GM19023 (cell line): ENCODE data around the gene PTPRB.

Source experiments
- ATAC-seq: cut with Tn5 transposase; IDR thresholded peaks from one replicate; pipeline ENCODE4 v1.9.1; 2021; ENCODE audit warnings: mild to moderate bottlenecking, moderate library complexity; ENCODE audit not compliant: unreplicated experiment

PTPRB gene

DNA sequence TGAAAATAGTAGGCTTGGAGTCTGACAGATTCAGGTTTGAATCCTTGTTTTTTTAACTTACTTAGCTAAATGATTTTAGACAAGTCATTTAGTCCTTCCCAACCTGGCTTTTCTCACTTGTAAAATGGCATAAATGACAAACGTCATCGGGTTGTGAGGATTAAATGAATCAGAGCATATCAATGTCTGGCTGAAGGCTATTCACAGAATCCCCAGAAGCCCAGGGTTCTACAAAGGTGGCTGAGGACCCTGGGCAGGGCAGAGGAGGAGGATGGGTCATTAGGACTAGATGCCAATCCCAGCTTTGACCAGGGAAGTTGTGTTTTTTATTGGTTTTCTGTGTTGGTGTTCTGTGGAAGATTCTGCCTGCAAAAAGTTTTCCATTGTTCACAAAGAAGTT, 7.6 kb upstream of the PTPRB start:
- ATAC-seq = no peak

DNA sequence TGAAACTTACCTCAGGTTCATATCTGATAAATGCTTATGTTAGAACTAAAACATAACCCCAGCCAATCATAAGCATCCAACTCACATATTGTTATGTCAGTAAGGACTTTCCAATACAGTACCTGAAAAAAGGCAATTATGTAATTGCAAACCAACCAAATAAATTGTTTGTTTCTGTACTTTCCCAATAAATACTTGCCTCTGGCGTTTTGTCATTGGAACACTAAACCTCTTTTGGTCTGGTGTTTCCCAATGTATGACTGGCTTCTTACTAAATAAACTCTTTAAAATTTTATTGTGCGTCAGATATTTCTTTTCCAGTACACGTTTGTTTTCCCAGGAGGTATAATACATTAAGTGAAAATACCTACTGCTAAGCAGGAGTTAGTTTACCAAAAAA, 6.7 kb upstream of the PTPRB start:
- ATAC-seq = no peak

DNA sequence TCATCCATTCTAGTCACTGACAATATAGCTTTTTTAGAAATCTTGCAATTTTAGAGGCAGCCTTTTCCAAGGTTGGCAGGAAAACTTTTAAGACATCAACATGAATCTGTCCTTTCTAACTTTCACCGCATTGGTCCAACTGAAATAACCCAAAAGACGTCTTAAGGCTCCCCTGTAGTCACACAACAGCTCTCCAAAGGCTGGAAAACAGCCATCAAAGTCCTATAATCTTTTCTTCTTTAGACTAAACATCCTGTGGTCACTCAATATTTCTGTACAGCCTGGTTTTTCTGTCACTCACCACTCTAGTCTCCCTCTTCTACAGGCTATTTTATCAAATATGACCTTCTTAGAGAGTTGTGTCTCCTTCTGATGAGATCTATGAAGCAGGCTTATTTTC, 4.5 kb upstream of the PTPRB start:
- no peak for ATAC-seq

DNA sequence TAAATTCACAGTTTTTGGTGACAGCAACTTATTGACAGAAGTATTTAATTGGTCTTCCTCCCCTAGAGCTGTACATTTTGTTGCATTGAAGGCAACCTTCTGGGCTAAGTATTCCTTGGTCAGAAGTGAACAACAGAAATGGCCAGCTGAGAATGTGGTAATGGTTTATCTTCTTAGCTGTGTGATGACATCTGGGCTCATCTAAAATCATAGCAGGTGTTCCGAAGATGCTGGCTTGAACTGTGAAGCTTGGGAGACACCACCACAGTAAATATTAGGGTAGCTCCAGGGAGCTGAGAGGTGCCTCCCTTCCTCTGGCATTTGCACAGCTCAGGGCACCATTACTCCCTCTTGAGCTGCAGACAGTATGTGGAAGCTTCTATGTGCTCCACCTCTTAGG, 3.7 kb upstream of the PTPRB start:
- ATAC-seq = no peak

- no peak for ATAC-seq
Observed at GRCh38 chr12:70639535-70639934, 2.3 kb upstream of the PTPRB start.

DNA sequence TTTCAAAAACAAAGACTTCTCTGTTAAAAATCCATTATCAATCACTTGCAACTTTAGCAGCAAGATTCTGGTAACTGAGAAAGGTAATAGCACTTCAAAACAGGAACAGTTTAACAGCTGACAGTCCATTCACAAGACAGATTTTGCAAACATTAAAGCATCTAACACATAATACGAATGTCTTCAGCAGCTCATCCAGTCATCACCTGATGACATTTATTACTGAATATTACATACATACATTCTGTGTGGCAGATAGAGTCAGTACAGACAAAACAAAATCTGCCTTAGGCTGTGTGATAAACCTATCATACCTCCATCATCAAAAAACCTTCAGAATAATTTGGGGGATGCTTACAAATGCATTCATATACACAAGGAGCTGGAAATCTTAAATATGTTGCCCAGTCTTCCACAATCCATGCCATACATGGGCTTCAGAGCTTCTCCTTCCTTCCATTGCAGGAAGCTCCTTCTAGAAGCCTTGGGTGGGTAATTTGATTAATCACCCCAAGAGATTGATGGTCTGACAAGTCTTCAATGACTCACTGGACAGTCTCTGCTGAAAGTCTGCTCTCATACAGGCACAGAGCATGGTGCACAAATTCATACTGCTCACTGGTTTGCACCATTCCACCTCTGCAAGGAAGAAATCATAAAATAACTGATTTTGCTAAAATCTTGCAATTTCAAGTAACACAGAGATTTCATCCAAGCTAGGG, 1.6 kb upstream of the PTPRB start:
- ATAC-seq = no peak

GRCh38 chr12:70635755-70636154, 1.5 kb downstream of the PTPRB start:
- ATAC-seq = no peak

DNA sequence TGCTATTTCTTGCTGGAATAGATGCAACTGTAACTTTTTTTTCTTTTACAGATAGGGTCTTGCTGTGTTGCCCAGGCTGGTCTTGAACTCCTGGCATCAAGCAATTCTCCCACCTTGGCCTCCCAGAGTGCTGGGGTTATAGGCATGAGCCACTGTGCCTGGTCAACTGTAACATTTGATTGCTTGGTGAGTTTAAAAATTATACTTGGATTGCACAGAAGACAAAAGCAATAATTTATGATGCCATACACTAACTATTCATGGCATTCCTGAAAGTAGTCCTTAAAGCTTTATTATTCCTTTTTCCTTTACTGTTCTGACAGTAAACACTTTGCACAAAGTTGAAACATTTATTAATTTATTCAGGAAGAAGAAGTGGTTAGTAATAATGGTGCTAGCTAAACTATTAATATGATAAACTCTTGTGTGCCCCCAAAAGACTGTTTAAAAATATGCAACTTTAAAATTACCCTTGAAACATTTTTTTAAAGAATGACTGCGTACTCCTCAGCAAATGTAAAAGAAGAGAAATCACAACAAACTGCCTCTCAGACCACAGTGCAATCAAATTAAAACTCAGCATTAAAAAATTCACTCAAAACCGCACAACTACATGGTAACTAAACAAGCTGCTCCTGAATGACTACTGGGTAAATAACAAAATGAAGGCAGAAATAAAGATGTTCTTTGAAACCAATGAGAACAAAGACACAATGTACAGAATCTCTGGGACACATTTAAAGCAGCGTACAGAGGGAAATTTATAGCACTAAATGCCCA, 8.3 kb downstream of the PTPRB start:
- no peak for ATAC-seq

DNA sequence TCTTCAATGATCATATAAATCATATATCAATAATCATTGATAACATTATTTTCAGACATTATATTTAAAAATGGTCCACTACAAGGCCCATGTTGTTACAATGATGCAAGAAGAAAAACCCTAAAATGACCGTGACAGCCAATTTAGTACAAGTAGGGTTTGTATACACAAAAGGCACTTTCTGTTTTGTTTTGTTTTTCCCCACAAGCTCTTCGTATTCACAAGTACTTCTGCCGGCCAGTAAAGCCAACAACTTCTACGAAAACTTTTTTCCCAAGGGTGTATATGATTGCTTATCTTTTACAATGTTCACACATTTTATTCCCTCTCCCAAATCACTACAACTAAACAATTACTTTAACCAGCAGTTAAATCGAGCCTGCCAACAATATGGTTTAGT, 9.6 kb downstream of the PTPRB start:
- no peak for ATAC-seq

DNA sequence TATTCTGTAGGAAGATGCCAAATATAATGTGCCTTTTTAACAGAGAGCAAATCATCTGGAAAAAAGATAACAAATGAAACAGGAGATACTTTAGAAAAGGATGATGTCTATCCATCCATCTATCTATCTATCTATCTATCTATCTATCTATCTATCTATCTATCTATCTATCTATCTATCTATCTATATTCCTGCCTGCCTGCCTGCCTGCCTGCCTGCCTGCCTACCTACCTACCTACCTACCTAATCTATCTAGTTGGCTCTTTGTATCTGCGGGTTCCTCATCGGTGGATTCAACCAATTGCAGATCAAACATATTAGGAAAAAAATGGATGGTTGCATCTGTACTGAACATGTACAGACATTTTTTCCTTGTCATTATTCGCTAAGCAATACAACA, 11.0 kb downstream of the PTPRB start:
- no peak for ATAC-seq

GRCh38 chr12:70619471-70620152, 17.6 kb downstream of the PTPRB start:
- no peak for ATAC-seq

GRCh38 chr12:70618371-70618770, 18.9 kb downstream of the PTPRB start:
- no peak for ATAC-seq

- no peak for ATAC-seq
Observed at GRCh38 chr12:70617450-70617849, 19.8 kb downstream of the PTPRB start.

DNA sequence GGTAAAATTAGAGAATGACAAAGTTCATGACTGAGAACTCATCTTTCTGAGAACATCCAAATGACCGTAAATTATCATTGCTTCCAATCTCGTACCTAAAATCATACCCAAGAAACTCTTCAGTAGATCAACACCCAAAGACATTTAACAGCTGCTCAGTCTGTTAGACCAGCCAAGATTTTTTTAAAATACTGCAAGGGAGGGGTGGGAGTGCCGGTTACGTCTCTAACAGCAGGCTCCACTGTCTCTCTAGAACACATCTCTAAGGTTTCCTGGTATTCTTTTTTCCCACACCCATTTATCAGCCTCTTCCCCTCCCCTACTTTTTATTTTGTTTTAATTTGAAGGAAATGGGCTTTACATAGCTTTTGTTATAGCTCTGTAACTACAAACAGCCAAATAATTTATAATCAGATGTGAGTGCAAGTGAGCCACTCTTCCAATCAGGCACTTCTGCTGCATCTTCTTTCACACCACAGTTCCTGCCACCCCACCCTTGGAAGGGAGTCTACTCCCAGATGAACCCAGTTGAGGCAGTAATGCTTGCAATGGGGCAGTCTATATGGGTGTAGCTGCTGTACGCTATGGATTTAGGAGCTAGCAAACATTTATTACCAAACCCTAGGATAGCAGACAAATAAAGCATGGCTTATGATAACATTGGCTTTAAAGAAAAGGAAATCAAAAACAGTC, 21.9 kb downstream of the PTPRB start:
- no peak for ATAC-seq

DNA sequence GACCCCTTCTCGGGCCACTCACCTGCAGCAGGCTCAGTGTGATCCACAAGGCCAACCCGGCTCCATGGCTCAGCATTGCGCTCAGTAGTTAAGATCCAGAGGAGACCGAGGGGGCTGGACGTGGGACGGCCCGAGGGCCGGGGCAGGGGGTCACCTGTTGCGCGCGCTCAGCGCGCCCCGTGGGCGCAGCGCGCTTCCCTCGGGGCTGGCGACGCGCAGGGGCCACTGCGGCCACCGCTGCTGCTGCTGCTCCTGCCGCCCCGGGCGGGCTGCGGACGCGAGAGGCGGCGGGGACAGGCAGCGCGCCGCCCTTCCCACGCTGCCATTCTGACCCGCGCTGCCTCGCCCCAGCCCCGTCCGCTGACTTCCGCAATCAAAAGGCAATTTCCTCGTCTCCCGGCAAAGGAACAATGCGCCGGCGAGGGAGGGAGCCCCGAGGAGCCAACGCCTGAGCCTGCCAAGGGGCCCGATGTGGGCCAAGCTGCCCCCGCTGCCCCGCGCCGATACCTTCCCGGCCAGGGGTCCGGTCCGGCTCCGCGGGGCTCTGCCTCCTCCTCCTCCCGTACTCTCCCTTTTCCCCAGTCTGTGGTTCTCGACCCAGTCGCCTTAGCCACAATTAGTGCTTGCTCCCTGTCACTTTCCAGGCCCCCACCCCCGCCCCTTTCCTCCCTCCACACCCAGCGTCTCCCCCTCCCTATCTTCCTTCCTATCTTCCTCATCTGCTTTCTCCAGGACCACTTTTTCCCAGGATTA, 27.3 kb downstream of the PTPRB start:
- no peak for ATAC-seq

DNA sequence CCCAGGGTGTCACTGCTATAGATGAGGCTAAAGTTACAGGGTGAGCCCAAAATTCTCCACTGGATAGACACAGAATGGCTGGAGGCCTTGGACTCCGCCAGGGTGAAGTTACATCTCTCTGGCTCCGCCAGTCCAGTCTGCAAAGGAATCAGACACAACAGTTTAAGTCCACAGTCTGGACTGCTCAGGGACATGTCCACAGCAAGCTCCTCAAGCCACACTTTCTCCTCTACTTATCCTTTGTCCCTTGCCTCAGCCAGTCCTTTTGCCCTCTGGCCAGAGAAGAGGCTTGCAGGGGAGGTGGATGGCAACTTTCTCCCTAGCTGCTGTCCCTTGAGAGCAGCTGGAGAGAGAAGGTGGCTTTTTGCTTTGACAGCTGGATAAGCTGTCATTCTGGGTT, 28.0 kb downstream of the PTPRB start:
- no peak for ATAC-seq

- ATAC-seq = no peak
Observed at GRCh38 chr12:70608184-70608583, 29.0 kb downstream of the PTPRB start.

- no peak for ATAC-seq
Observed at GRCh38 chr12:70607107-70607506, 30.1 kb downstream of the PTPRB start.

DNA sequence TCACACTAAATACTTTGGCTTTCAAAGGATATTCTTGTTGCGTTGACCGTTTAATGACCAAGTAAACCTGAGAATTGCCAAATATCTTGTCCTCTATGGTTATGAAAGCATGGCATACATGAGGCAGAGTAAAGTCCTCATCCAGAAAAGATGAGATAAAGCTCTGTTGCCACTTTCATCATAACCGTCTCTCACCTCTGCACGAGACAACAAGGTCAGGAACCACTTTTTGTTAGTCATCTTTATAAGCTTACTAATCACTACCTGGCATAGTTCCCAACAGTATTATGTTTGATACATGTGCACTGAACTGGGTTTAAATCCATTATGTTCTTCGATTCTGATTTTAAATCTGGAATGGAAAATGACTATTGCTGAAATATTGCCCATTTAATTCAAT, 31.3 kb downstream of the PTPRB start:
- no peak for ATAC-seq

- no peak for ATAC-seq
Observed at GRCh38 chr12:70604662-70605061, 32.6 kb downstream of the PTPRB start.

GRCh38 chr12:70603044-70603443, 34.2 kb downstream of the PTPRB start:
- ATAC-seq = no peak
